GM23338 (cell line): ENCODE data around the gene MTHFD1.

Experiments
- CTCF ChIP-seq, 2 experiments: fragments of 200-600 bp in 1 of 2; sonication (generic) in 1 of 2; conservative IDR thresholded peaks; 2 replicates each; pipeline versions ENCODE4 v1.5.1 to v1.6.1; 2016 to 2017; ENCODE audit warnings: antibody characterized with exemption in 2 of 2, low read depth in 2 of 2, mild to moderate bottlenecking in 2 of 2, moderate library complexity in 1 of 2
- ETS1 ChIP-seq: IDR thresholded peaks from 2 replicates; pipeline ENCODE4 v1.6.1; 2016; ENCODE audit warnings: antibody characterized with exemption
- EZH2 ChIP-seq: fragments of 200-600 bp; sonication (generic); IDR thresholded peaks from one replicate; pipeline ENCODE4 v1.8.0; 2017; ENCODE audit warnings: antibody characterized with exemption, mild to moderate bottlenecking, low read depth; ENCODE audit not compliant: unreplicated experiment
- EZH2phosphoT487 ChIP-seq: fragments of 200-600 bp; sonication (generic); IDR thresholded peaks from one replicate; pipeline ENCODE4 v1.8.1; 2018; ENCODE audit warnings: antibody characterized with exemption; ENCODE audit not compliant: unreplicated experiment
- JUNB ChIP-seq: IDR thresholded peaks from one replicate; pipeline ENCODE4 v1.6.1; 2016; ENCODE audit warnings: antibody characterized with exemption; ENCODE audit not compliant: unreplicated experiment
- POLR2AphosphoS5 ChIP-seq: IDR thresholded peaks from 2 replicates; pipeline ENCODE4 v1.6.1; 2016; ENCODE audit warnings: antibody characterized with exemption, low read depth
- REST ChIP-seq: IDR thresholded peaks from one replicate; pipeline ENCODE4 v1.6.1; 2018; ENCODE audit warnings: antibody characterized with exemption; ENCODE audit not compliant: unreplicated experiment
- ZNF114 ChIP-seq: fragments of 250-450 bp; sonication (Bioruptor Pico); IDR thresholded peaks from 2 replicates; pipeline ENCODE4 v1.5.0; 2020; ENCODE audit warnings: mild to moderate bottlenecking, moderate library complexity
- ZNF462 ChIP-seq: fragments of 250-450 bp; sonication (Bioruptor Pico); IDR thresholded peaks from 2 replicates; pipeline ENCODE4 v1.5.0; 2020; ENCODE audit warnings: mild to moderate bottlenecking, moderate library complexity

- TF ChIP-seq CTCF (conservative IDR thresholded peaks at IDR 0.05; ENCODE audit: low read depth in 2 of 2) (no peak), POLR2AphosphoS5 (no peak), EZH2 (no peak), EZH2phosphoT487 (no peak), JUNB (no peak), REST (no peak), ETS1 (no peak), ZNF462 (CRISPR knock-in tag) (no peak), ZNF114 (CRISPR knock-in tag) (no peak)
These were observed 13.8 kb downstream of the MTHFD1 start for GRCh38 chr14:64401949-64402348.
